Hippocampal formation (tissue), 2 donors: ENCODE measurements around the gene FAM171A1.

Source experiments
- DNase-seq, 2 donors: peaks; one replicate each; lab custom pipeline; 2025; lab: John Stamatoyannopoulos, UW

FAM171A1 gene

GRCh38 chr10:15168786-15169554 is 202.1 kb downstream of the FAM171A1 start:
- DNase-seq, result peak; percentile 97 to 99

- DNase-seq, result peak in 1 of 2 donors; percentile 97
Measured at GRCh38 chr10:15168291-15168785, 202.8 kb downstream of the FAM171A1 start, which contains the start of gene NMT2. TSS of gene NMT2 (minus strand) at chr10:15168693. CDS start at chr10:15168612, 81 bp downstream.

GRCh38 chr10:15167411-15168290 is 203.4 kb downstream of the FAM171A1 start:
- peak; percentile 43 to 46 for DNase-seq

GRCh38 chr10:15166325-15166724 is 204.8 kb downstream of the FAM171A1 start:
- DNase-seq, result no peak

GRCh38 chr10:15163253-15163828 is 207.7 kb downstream of the FAM171A1 start:
- DNase-seq, result no peak
